HS-5 (cell line): ENCODE measurements around the gene RNF25.
"Not testable (repeated sequence)": the region's sequence is repeated elsewhere in the genome, so short reads cannot be mapped to it uniquely, and the experiment has no call there.

Source experiments
- DNase-seq: peaks from one replicate; pipeline ENCODE4 v3.0.0-alpha.2; 2012; ENCODE audit warnings: low read depth

The RNF25 gene

GRCh38 chr2:218671654-218672566, at the start of gene RNF25, which contains the start of gene STK36:
RNF25 (minus strand) TSS chr2:218672002; CDS start chr2:218671970, 32 bp downstream.
STK36 (plus strand) TSS chr2:218672086; CDS start chr2:218672830, 744 bp downstream.
- peak; percentile 78 for DNase-seq

DNA sequence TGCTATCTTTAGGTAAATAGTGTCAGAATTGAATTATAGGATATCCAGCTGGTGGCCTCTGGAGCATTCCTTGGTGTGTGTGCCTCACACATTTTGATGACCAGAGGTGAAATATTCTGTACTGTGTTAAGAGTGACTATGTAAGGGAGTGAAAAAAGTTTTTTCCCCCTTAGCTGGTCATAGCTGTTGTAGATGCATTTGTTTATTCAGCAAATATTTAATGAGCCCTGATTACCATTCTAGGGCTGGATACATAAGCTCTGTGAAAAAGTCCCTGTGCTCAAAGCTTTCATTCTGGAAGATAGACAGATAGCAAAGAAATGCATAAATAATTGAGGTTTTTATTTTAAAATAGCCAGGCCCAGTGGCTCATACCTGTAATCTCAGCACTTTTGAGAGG, 49.7 kb upstream of the RNF25 start:
- DNase-seq: no peak

- DNase-seq: no peak
Measured at GRCh38 chr2:218720048-218721041, 48.5 kb upstream of the RNF25 start.

DNA sequence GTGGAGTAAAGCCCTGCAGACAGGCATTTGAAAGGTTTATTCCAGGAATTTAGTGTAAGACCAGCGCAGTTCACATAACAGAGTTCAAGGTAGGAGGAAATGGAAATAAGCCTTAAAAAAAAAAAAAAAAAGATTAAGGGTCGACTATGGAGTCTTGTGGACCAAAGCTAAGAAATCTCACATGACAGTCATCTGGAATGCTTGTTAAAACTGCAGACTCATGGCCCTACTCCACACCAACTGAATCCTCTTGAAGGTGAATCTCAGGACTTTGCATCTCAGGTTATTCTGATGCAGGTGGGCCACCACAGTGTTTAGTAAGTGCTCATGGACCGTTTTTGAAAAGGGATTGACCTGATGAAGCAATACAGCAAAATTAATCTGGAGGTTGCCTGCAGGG, 47.7 kb upstream of the RNF25 start:
- no peak for DNase-seq

DNA sequence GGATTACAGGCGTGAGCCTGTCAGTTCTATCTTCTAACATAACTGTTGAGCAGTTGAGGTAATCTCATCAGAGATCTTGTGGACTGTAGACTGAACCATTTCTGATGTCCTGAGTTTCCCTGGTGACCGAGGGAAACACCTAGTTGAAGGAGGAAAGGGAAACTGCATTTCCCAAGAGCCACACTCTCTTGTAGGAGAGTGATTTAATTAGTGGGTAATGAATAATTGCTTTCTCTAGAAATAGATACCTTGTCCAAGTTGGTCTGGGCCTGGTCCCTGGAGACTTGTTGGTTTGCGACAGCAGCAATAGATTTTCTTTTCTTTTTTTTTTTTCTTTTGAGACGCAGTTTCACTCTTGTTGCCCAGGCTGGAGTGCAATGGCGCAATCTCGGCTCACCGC, 46.3 kb upstream of the RNF25 start:
- no peak for DNase-seq

DNA sequence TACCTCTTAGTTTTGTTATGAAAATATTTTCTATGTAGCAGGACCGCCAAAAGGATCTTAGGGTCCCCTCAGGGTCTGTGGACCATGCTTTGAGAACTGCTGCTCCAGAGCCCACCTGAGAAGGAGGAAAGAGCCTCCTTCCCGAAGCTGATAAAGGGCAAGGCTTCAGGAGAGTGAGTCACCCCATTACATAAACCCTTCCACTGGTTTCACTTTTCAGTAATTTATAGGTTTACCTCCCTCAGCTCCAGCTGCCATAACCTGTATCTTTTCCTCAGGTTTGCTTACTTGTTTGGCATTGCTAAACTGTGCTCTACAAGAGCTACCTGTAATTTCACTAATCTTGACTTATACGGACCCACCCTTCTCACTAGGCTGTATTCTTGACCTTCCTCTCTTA, 45.5 kb upstream of the RNF25 start:
- DNase-seq: no peak

DNA sequence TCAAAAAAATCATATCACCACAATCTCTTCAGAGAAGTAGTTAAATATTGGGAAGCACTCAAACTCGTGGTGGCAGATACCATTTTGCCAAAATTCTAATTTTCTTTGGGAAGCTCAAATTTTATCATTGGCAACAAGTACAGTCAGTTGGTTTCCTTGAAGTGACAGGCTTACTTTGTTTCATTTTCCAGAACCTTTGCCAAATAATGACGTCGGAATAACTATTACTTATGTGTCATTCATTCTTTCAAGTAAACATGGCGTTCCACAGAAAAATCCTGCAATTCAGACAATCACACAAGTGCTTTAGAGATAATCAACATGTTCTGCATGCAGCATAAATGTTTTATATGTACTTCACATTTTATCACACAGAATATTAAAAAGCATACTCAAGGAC, 44.3 kb upstream of the RNF25 start:
- DNase-seq: no peak

DNA sequence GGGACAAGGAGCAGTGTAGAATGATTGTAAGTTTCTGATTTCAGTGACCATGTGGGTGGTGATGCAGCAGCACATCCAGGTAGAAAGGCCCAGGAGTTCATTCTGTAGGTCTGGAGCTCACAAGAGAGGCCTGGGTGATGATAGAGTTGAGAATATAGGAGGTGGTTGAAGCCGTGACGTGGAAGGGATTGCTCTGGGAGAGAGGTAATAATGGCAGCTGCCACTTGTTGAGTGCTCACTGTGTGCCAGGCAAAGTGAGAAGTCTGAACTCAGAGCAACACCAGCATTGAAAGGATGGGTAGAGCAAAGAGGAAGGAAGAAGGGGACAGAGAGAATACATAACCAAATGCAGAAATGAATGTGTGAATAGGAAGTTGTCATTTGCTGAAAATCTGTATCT, 42.1 kb upstream of the RNF25 start:
- no peak for DNase-seq

DNA sequence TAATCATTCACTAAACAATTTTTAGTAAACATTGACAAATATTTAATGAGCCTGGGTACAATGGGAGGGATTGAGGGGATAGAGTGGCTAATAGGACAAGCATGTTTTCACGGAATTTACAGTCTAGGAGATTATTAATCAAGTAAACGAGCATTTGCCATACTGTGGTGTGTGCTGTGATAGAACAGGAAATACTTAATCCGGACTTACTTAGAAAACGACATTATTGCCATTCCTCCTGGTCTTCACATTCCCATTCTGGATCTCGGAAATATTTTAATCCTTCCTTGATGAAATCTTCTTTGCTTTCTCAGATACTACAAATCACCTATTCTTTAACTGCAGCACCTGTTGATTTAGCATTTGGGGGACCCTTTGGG, 39.7 kb upstream of the RNF25 start:
- DNase-seq: no peak

GRCh38 chr2:218710687-218711549, 39.1 kb upstream of the RNF25 start, which contains the start of gene TTLL4:
TTLL4 (plus strand) TSS chr2:218710835; CDS start chr2:218737677, 26,842 bp downstream.
- peak; percentile 84 for DNase-seq

GRCh38 chr2:218710334-218710686, 38.5 kb upstream of the RNF25 start:
- DNase-seq: no peak

- DNase-seq: no peak
Measured at GRCh38 chr2:218709908-218710307, 38.1 kb upstream of the RNF25 start.

DNA sequence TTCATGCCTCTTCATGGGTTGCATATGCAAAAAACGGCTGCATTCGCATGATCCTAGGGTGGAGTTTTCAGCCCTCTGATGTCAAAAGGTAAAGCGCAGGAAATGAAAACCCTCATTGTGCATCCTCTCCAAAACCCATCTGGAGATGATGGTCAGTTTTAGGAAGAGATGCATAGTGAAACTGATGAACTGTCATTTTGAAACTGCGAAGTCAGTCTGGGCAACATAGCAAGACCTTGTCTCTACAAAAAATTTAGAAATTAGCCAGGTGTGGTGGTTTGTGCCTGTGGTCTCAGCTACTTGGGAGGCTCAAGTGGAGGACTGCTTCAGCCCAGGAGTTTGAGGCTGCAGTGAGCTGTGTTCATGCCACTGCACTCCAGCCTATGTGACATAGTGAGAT, 36.3 kb upstream of the RNF25 start:
- DNase-seq: no peak

DNA sequence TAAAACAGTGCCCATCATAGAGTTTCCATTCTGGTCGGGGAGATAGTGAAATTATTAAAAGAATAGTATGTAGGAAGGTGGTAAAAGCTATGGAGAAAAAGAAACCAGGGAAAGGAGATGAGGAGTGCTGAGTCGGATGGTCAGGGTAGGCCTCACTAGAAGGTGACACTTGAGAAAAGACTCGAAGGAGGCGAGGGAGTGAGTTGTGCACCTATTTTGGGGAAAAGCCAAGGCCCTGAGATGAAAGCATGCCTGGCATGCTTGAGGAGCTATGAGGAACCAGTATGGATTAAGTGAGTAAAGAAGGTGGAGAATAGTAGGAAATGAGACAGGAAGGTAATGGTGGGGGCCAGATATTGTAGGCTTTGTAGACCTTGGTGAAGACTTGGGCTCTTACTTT, 31.5 kb upstream of the RNF25 start:
- DNase-seq: no peak

DNA sequence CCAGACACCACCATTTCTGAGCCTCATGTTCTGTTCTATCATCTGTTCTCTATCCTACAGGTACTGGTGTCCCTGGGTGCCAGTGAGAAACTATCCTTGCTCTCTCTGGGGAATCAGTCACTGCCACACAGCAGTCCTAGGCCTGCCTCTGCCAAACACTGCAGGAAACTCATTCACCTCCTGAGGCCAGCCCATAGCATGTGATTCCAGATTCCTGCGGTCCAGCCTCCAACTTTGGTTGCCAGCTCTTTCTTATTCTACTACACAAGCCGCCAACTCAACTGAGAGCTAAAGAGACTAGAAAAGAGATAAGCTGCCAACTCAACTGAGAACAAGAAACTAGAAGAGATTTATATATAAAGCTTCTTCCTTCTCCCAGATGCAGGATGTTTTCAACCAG, 30.0 kb upstream of the RNF25 start:
- DNase-seq: no peak

DNA sequence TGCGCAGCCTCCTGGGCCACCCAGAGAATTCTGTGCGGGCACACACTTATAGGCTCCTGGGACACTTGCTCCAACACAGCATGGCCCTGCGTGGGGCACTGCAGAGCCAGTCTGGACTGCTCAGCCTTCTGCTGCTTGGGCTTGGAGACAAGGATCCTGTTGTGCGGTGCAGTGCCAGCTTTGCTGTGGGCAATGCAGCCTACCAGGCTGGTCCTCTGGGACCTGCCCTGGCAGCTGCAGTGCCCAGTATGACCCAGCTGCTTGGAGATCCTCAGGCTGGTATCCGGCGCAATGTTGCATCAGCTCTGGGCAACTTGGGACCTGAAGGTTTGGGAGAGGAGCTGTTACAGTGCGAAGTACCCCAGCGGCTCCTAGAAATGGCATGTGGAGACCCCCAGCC, 27.1 kb upstream of the RNF25 start:
- no peak for DNase-seq

DNA sequence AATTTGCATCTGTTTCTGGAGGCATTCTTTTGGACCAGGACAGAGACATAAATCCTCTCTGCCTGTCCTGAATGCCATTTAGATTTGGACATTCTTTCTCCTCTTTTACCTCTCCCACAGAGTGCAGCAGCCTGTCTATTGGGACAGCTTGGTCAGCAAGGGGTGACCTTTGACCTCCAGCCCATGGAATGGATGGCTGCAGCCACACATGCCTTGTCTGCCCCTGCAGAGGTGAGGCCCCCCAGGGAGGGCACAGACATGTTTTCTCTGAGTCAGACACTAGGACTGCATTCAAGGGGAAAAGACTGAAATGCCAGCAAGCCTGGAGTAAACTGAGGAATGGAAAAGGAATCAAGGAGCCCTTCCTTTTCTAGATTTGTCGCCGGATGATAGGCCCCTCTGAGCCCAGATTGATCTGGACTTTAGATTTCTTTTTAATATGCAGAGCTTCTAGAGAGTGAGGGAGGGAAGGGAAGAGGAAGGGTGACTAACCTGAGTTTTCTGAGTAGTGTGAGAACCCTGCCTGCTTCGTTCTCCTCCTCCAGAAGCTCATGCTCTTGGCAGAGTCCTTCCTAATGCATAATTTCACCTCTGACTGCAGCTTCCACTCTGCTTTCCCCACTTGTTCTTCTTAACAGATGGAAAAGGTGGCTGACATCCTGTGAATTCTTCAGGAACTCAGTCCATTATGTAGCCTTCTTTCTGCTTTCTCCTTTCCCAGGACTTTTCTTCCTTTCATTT, 22.8 kb upstream of the RNF25 start:
- DNase-seq: no peak

- DNase-seq: no peak
Measured at GRCh38 chr2:218691234-218691633, 19.4 kb upstream of the RNF25 start.

DNA sequence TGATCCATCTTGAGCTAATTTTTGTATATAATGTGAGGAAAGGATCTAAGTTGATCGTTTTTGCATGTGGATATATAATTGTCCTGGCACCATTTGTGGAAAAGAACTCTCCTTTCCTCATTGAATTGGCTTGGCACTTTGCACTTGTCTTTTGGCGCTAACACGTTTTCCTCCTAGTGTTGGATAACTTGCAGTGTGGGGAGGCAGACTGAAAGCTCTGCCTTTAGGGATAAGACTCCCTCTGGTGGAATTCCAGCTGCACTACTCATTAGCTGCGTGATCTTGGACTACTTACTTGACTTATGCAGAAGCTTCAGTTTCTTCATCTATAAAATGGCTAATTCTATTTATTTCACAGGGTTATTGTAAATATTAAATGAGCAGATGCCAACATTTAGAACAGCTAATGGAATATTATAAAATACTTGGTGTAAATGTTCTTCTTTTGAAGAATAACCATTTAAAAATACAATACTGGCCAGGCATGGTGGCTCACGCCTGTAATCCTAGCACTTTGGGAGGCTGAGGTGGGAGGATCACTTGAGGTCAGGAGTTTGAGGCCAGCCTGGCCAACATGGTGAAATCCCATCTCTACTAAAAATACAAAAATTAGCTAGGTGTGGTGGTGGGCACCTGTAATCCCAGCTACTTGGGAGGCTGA, 15.7 kb upstream of the RNF25 start:
- not testable (repeated sequence) for DNase-seq

DNA sequence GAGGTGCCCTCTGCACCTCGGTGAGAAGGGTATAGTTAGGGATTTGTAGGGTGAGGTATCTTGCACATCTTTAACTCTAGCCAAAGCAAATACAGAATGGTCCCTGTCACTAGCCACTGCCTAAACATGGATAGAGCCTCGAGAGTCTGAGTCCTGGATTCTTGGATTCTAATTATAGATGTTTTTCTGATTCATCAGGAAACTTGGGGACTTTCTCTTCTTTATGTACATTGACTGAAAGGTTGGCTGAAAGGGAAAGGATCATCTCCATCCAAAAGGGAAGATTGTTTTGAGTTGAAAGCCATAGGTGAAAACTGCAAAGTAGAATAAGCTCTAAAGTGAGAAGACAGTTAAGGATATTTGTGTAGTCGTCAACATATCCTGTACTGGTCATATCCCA, 8.3 kb upstream of the RNF25 start:
- no peak for DNase-seq
